ENCODE data around the gene GPR3. TPM values are rescaled to one million over a fixed set of nuclear protein-coding genes. Genes with fewer than 3 reads are reported as not detected.

GPR3 gene, protein sequence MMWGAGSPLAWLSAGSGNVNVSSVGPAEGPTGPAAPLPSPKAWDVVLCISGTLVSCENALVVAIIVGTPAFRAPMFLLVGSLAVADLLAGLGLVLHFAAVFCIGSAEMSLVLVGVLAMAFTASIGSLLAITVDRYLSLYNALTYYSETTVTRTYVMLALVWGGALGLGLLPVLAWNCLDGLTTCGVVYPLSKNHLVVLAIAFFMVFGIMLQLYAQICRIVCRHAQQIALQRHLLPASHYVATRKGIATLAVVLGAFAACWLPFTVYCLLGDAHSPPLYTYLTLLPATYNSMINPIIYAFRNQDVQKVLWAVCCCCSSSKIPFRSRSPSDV
- total RNA-seq = 1.8 and 2.4 TPM in 2 replicates
- 1.8 and 2.2 TPM in 2 replicates for polyA plus RNA-seq
- 1.2 and 1.3 TPM in 2 replicates for polyA plus RNA-seq (2011; cell fraction: cytosol; rRNA removed)
- 0.60 and 0.65 TPM in 2 replicates for polyA plus RNA-seq (2011; cell fraction: nucleus; rRNA removed)
- polyA plus RNA-seq (2012) = 1.7 and 2.2 TPM in 2 replicates
- polyA minus RNA-seq = 0.24 and 1.6 TPM in 2 replicates
- not detected for polyA minus RNA-seq (2011; cell fraction: cytosol; rRNA and poly(A)+ RNA removed)
- polyA minus RNA-seq (2011; cell fraction: nucleus; rRNA and poly(A)+ RNA removed) = 0.24 and 0.43 TPM in 2 replicates
- percentile 43 among the genes with signal in this experiment for Bru-seq, nascent RNA
- BruChase-seq, experiment 1, labeled RNA remaining after a 6-hour chase = percentile 31 among the genes with signal in this experiment
- percentile 44 among the genes with signal in this experiment for BruChase-seq, experiment 2, labeled RNA remaining after a 2-hour chase
- long read RNA-seq, partial matches to known transcripts = 0 of 2 reads
- long read RNA-seq, other reads (novel, unspliced or antisense) = 0 of 2 reads

DNA sequence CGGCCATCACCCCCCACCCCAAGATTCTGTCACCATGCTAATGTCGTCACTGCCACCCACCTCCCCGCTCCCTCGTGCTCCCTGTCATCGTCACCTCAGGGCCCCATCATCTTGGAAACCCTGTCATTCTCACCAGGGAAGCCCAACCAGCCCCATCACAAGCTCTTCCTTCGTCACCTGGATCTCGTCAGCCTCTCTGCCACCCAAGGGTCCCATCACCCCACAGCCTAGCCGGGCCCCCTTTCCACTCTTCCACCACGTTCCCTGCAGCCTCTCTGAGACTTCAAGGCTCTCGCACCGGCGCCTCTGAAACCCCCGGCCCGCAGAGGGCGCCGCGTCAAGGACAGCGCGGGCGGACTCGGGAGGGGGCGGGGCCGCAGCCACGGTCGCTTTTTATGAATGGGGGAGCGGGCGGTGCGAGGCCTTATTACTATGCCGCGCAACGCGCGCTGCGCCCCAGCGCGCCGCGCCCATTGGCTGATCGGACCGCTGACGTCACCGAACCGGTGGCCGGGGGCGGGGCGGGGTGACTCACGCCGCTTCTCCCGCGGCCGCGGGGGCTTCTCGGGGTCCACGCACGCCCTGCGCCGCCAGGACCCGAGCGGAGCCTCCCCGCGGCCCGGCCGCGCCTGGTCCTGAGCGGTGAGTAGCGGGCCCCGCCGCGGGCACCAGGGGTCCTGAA is at the start of gene GPR3:
Gene GPR3 (plus strand): TSS at position 527 of the 682 bp plus-strand sequence. CDS start 1,177 bp downstream, outside the sequence.
- Histone ChIP-seq H3K27me3 (ENCODE audit: control insufficient read depth in 2 of 2, insufficient read depth in 2 of 2, low read length in 2 of 2) (no peaks in the 10 kb centered on the region), H3K27ac (ENCODE audit: insufficient read depth, low read depth, low read length) (peak within 1 kb of the TSS; percentile 73), H3K9ac (replicated peaks; ENCODE audit: extremely low read depth, insufficient read depth, low read length) (peak within 1 kb of the TSS; percentile 87), H4K20me1 (replicated peaks; ENCODE audit: control insufficient read depth, extremely low read depth, insufficient read depth, low read length) (no peaks in the 10 kb centered on the region), H3K36me3 (ENCODE audit: control insufficient read depth in 2 of 2, extremely low read depth in 1 of 2, insufficient read depth in 2 of 2, low read length in 2 of 2) (no peaks in the 10 kb centered on the region), H3K79me2 (ENCODE audit: control insufficient read depth, insufficient read depth, low read length) (peaks cover 5% of the 10 kb centered on the region), H3K4me1 (ENCODE audit: control insufficient read depth, extremely low read depth, insufficient read depth, low read length) (peaks cover 21% of the 10 kb centered on the region), H3K4me3 (replicated peaks in 1 of 3; ENCODE audit: insufficient read depth in 1 of 3, low read depth in 1 of 3, low read length in 3 of 3) (peak within 1 kb of the TSS; percentile 46 to 80 (median 70)), H3K4me2 (ENCODE audit: insufficient read depth, low read length) (peak within 1 kb of the TSS; percentile 84), H2AFZ (ENCODE audit: low read depth, low read length) (peak within 1 kb of the TSS; percentile 91), H3K9me1 (replicated peaks; ENCODE audit: control insufficient read depth, extremely low read depth, insufficient read depth, low read length) (no peaks in the 10 kb centered on the region), H3K9me3 (replicated peaks; ENCODE audit: control insufficient read depth, insufficient read depth, low read length) (no peaks in the 10 kb centered on the region)
- no TSS peak for BruUV-seq (replicated peaks)
- FAIRE-seq (peak; percentile 93), DNase-seq (ENCODE audit: low read depth, low spot score) (peak; percentile 93)
- intact Hi-C loops (cut with micrococcal nuclease) = loop anchor here (1.0 to 10.0 kb wide), 7 partner anchors 26 to 350 kb away; partner anchors contain the start of genes MAP3K6 and TMEM222
- TF ChIP-seq EZH2 (IDR thresholded peaks at IDR 0.05; ENCODE audit: borderline replicate concordance, low read depth, low read length, severe bottlenecking) (no peak), FOS (IDR thresholded peaks at IDR 0.05; ENCODE audit: borderline replicate concordance, insufficient read depth, low read length) (peak; percentile 88), POLR2AphosphoS5 (IDR thresholded peaks at IDR 0.05; ENCODE audit: insufficient read depth, low read depth, low read length) (peak; percentile 10), POLR2A (IDR thresholded peaks at IDR 0.05; ENCODE audit: low read depth, low read length) (no peak), JUN (IDR thresholded peaks at IDR 0.05; ENCODE audit: borderline replicate concordance, insufficient read depth, insufficient read length, low read depth) (peak; percentile 61), GATA2 (IDR thresholded peaks at IDR 0.05; ENCODE audit: insufficient read depth, insufficient read length, low read depth, low read length) (no peak), MYC (IDR thresholded peaks at IDR 0.05; ENCODE audit: low read depth, low read length) (no peak)
- TF ChIP-seq, protein P1, sequence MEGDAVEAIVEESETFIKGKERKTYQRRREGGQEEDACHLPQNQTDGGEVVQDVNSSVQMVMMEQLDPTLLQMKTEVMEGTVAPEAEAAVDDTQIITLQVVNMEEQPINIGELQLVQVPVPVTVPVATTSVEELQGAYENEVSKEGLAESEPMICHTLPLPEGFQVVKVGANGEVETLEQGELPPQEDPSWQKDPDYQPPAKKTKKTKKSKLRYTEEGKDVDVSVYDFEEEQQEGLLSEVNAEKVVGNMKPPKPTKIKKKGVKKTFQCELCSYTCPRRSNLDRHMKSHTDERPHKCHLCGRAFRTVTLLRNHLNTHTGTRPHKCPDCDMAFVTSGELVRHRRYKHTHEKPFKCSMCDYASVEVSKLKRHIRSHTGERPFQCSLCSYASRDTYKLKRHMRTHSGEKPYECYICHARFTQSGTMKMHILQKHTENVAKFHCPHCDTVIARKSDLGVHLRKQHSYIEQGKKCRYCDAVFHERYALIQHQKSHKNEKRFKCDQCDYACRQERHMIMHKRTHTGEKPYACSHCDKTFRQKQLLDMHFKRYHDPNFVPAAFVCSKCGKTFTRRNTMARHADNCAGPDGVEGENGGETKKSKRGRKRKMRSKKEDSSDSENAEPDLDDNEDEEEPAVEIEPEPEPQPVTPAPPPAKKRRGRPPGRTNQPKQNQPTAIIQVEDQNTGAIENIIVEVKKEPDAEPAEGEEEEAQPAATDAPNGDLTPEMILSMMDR (IDR thresholded peaks at IDR 0.05; ENCODE audit: extremely low read depth in 1 of 2, insufficient read depth in 1 of 2, low read depth in 1 of 2, low read length in 2 of 2) = peak; percentile 66 to 72
- TF ChIP-seq, protein P2, sequence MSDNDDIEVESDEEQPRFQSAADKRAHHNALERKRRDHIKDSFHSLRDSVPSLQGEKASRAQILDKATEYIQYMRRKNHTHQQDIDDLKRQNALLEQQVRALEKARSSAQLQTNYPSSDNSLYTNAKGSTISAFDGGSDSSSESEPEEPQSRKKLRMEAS (IDR thresholded peaks at IDR 0.05; ENCODE audit: insufficient read depth, insufficient read length) = no peak
- CTCF ChIA-PET = interaction anchor here (0.7 to 7.4 kb wide), 13 partner anchors 20 to 348 kb away, joined by 3 to 161 read pairs (median 6); partner anchors contain the start of gene MAP3K6
- POLR2A ChIA-PET = no interaction called here
- dilution Hi-C loops (cut with MboI; ENCODE audit: extremely low pct_ligation_motif_present, low sequenced_read_pairs) = no loop called here
